Lower leg skin (tissue), 4 donors: ENCODE results near the gene YY1. TPM values are rescaled to one million over a fixed set of nuclear protein-coding genes. Genes with fewer than 3 reads are reported as not detected.

ENCODE experiments used
- DNase-seq, 2 donors: peaks; one replicate each; pipeline ENCODE4 v3.0.0-alpha.2; 2019; ENCODE audit warnings: low spot score in 2 of 2
- H3K4me3 ChIP-seq: fragments of 200-600 bp; sonication (generic); 2 replicates; pipeline ENCODE4 v1.5.1; 2017; ENCODE audit warnings: mild to moderate bottlenecking, low read depth; ENCODE audit not compliant: poor library complexity, severe bottlenecking
- CTCF ChIP-seq, 3 donors: fragments of 450-650 bp; IDR thresholded peaks; one replicate each; pipeline ENCODE4 v1.5.1; 2016; ENCODE audit warnings: antibody characterized with exemption in 3 of 3, mild to moderate bottlenecking in 3 of 3, moderate library complexity in 2 of 3
- POLR2A ChIP-seq, 2 donors: fragments of 450-650 bp; IDR thresholded peaks; one replicate each; pipeline ENCODE4 v1.6.1; 2016 to 2017; ENCODE audit warnings: antibody characterized with exemption in 2 of 2, mild to moderate bottlenecking in 1 of 2, moderate library complexity in 1 of 2
- WGBS, 2 donors: methylation state at CpG; one replicate each; pipeline ENCODE4 v1.1.5; 2018; 5-methylcytosine and 5-hydroxymethylcytosine counted together
- intact Hi-C: fragments of 100-400 bp; cut with DNase I; formaldehyde crosslinking; loops from one replicate; pipeline ENCODE4 v1.15.0; 2023; ENCODE audit warnings: low total_unique reads
- total RNA-seq, 4 donors: library from RNA; depleted of rRNA; stranded (reverse); fragments of >200 nt; gene quantifications; one replicate each; pipeline ENCODE4 v1.1.0, GENCODE V29; 2016

Gene YY1
- total RNA-seq, 4 donors from 2014 or later = 46.7 to 61.5 (median 52.4) TPM

GRCh38 chr14:100274250-100274649, 35.3 kb downstream of the YY1 start:
- 97 to 98% methylated on average over 4 of the region's 4 CpGs for WGBS, 2 donors
- TF ChIP-seq POLR2A (IDR thresholded peaks at IDR 0.05) (no peak), CTCF (IDR thresholded peaks at IDR 0.05) (no peak)
- H3K4me3 ChIP-seq = no peak overlapping the region
- intact Hi-C loops = loop anchor here (5.0 kb wide), 1 partner anchor 103 kb away; the partner anchor contains the start of gene WDR25
- DNase-seq = no peak

GRCh38 chr14:100275214-100275613, 36.3 kb downstream of the YY1 start:
- no peak for TF ChIP-seq CTCF (IDR thresholded peaks at IDR 0.05)
- no peak for TF ChIP-seq POLR2A (IDR thresholded peaks at IDR 0.05)
- H3K4me3 ChIP-seq = no peak overlapping the region
- WGBS, 2 donors = 74 to 82% methylated on average over 7 of the region's 7 CpGs
- intact Hi-C loops = no loop called here
- DNase-seq = no peak

- WGBS, 2 donors = 65 to 76% methylated on average over 8 of the region's 8 CpGs
- TF ChIP-seq CTCF (IDR thresholded peaks at IDR 0.05) (no peak), POLR2A (IDR thresholded peaks at IDR 0.05) (no peak)
- intact Hi-C loops = no loop called here
- no peak overlapping the region for H3K4me3 ChIP-seq
- peak in 1 of 2 donors; percentile 80 for DNase-seq
These were observed 39.8 kb downstream of the YY1 start for GRCh38 chr14:100278702-100279101.

GRCh38 chr14:100279133-100279532, 40.2 kb downstream of the YY1 start:
- intact Hi-C loops = no loop called here
- WGBS, 2 donors = 87 to 89% methylated on average over 2 of the region's 2 CpGs

GRCh38 chr14:100279563-100279962, 40.6 kb downstream of the YY1 start:
- TF ChIP-seq POLR2A (IDR thresholded peaks at IDR 0.05) (no peak), CTCF (IDR thresholded peaks at IDR 0.05) (no peak)
- 90 to 98% methylated on average over 8 of the region's 8 CpGs for WGBS, 2 donors
- intact Hi-C loops = no loop called here
- H3K4me3 ChIP-seq = no peak overlapping the region
- peak in 1 of 2 donors; percentile 72 for DNase-seq

More at GRCh38 chr14:100279133-100279532, 40.2 kb downstream of the YY1 start:
- TF ChIP-seq CTCF (IDR thresholded peaks at IDR 0.05) = no peak
- no peak for TF ChIP-seq POLR2A (IDR thresholded peaks at IDR 0.05)
- no peak overlapping the region for H3K4me3 ChIP-seq
- no peak for DNase-seq
